Activated CD4-positive, alpha-beta T cell treated with anti-CD3 and anti-CD28 coated beads for 48 hours (primary cell): ENCODE results near the gene RLF.

ENCODE experiments used
- DNase-seq: peaks from one replicate; pipeline ENCODE4 v3.0.0-alpha.2; 2020

Gene RLF

GRCh38 chr1:40272653-40273213, 111.5 kb downstream of the RLF start:
- DNase-seq = no peak

DNA sequence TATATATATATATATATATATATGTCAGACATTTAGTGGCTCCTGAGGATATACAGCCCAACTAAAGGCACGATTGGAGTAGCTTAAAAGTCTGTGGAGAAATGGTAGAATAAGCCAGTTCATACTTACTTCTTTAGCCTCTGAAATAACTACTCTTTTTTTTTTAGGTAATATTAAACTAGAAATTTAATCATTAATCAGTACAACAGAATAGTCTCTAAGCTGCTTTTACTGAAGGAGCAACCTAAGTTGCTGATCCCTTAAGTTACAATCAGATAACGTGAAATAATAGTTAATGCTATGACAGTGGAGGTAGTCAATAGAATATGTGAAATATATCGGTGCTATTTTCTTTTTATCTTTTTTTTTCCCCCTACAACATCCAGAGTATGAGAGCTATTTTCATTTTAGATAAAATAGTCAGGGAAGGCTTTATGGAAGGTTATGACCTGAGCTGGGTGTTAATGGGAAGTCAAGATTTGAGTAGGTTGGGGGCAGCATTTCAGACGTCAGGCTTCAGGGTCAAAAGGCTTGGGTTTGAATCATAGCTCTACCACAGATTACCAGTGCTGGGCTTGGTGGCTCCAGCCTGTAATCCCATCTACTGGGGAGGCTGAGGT, 112.5 kb downstream of the RLF start:
- DNase-seq = no peak

DNA sequence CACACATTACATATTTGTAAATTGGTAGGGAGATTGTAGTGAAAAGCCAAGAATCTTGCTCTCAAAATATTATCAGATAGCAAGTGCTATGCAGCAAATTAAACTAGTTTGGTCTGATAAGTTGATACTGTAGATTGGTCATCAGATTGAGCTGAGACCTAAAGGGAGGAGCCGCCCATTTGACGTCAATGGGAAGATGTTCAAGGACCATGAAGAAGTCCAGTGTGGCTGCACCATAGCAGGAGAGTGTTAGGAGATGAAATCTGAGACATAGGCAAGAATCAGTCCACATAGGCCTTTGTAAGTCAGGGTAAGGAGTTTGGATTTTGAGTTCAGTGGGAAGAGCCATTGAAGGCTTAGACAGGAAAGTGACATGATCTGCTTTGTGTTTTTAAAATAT, 113.1 kb downstream of the RLF start:
- no peak for DNase-seq

DNA sequence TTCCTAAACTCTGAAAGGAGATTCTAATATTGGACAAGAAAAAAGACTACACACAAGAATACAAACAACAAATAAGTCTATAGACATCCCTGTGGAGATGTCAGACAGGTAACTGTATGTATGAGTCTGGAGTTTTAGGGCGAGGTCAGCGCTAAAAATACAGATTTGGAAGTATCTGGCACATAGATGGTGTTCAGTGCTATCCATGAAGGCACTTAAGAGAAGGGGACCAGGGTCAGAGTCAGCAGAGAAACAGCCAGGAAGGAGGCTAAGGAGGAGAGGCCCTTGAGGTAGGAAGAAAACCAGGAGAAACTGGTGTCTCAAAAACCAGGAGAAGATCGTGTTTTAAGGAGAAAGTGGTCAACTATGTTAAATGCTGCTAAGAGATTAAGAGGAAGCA, 114.9 kb downstream of the RLF start:
- DNase-seq = no peak

- no peak for DNase-seq
Measured at GRCh38 chr1:40281853-40282252, 120.7 kb downstream of the RLF start.
